ENCODE measurements around the gene KIRREL1.

GRCh38 chr1:158102881-158103674 lies 109.6 kb downstream of the KIRREL1 start:
- no peak for TF ChIP-seq CTCF (IDR thresholded peaks at IDR 0.05)
- TF ChIP-seq EP300 (IDR thresholded peaks at IDR 0.05), result no peak
